Activated naive CD8-positive, alpha-beta T cell treated with anti-CD3 and anti-CD28 coated beads, Interleukin-2, amount 10 ng/mL, durations not matched to agents 7 days and 5 days (primary cell): ENCODE results near the gene NFIC. TPM values are rescaled to one million over a fixed set of nuclear protein-coding genes. Genes with fewer than 3 reads are reported as not detected.
A peak's percentile ranks its signal among the peaks of the same experiment; 100 is the strongest.

Experiments used
- ATAC-seq: fragments of 150-1000 bp; cut with Tn5 transposase; one replicate; pipeline ENCODE4 v1.10.0; 2021; ENCODE audit warnings: low read depth, moderate library complexity
- POLR2A ChIA-PET: fragments of 350-600 bp; sonication (Branson Sonifier 250); formaldehyde crosslinking; loops from one replicate; lab custom pipeline; 2021; ENCODE audit warnings: antibody characterized with exemption; lab: Charles Lee
- DNase-seq: peaks from one replicate; pipeline ENCODE4 v3.0.0; 2021
- H3K27ac Mint-ChIP-seq: one replicate; pipeline ENCODE4 v1.8.0; 2022; ENCODE audit warnings: mild to moderate bottlenecking, mixed read lengths
- H3K27me3 Mint-ChIP-seq: one replicate; pipeline ENCODE4 v1.8.0; 2022; ENCODE audit warnings: mild to moderate bottlenecking, moderate library complexity, mixed read lengths
- H3K36me3 Mint-ChIP-seq: one replicate; pipeline ENCODE4 v1.8.0; 2021; ENCODE audit warnings: mild to moderate bottlenecking, mixed read lengths
- H3K4me1 Mint-ChIP-seq: one replicate; pipeline ENCODE4 v1.8.0; 2021; ENCODE audit warnings: mixed read lengths
- H3K4me3 Mint-ChIP-seq: one replicate; pipeline ENCODE4 v1.8.0; 2022; ENCODE audit warnings: mild to moderate bottlenecking, moderate library complexity, mixed read lengths
- H3K9me3 Mint-ChIP-seq: one replicate; pipeline ENCODE4 v1.8.0; 2021; ENCODE audit warnings: mixed read lengths
- total RNA-seq, 2 experiments: library from RNA; stranded (reverse); gene quantifications; one replicate each; pipeline ENCODE4 v1.2.3, GENCODE V29; 2021

The NFIC gene
- total RNA-seq, 2 experiments from 2014 or later = 18.0 to 19.3 TPM

- no peak for DNase-seq
- Mint-ChIP-seq H3K4me3 (no peak overlapping the region), H3K27me3 (peaks cover 2% of the 10 kb centered on the region), H3K9me3 (peaks cover 2% of the 10 kb centered on the region), H3K4me1 (no peaks in the 10 kb centered on the region), H3K27ac (no peak overlapping the region), H3K36me3 (no peaks in the 10 kb centered on the region)
- ATAC-seq = no peak
- POLR2A ChIA-PET = interaction anchor here (0.6 kb wide), 1 partner anchor 299 kb away, joined by 4 read pairs; no protein-coding TSS in a partner anchor
These were observed 104.2 kb downstream of the NFIC start for GRCh38 chr19:3470500-3471128.

GRCh38 chr19:3471954-3472655, 105.7 kb downstream of the NFIC start:
- DNase-seq (peak; percentile 66), ATAC-seq (no peak)
- peaks cover 2% of the 10 kb centered on the region for H3K9me3 Mint-ChIP-seq
- H3K36me3 Mint-ChIP-seq = no peaks in the 10 kb centered on the region
- H3K4me3 Mint-ChIP-seq = no peak overlapping the region
- POLR2A ChIA-PET = interaction anchor here (0.6 kb wide), 2 partner anchors 33 to 54 kb away, joined by 3 to 4 read pairs; no protein-coding TSS in a partner anchor
- H3K27me3 Mint-ChIP-seq = peaks cover 2% of the 10 kb centered on the region
- no peaks in the 10 kb centered on the region for H3K4me1 Mint-ChIP-seq
- H3K27ac Mint-ChIP-seq = no peak overlapping the region

- ATAC-seq (no peak), DNase-seq (no peak)
- peaks cover 2% of the 10 kb centered on the region for H3K27me3 Mint-ChIP-seq
- POLR2A ChIA-PET = no interaction called here
- H3K9me3 Mint-ChIP-seq = no peaks in the 10 kb centered on the region
- no peak overlapping the region for H3K27ac Mint-ChIP-seq
- no peaks in the 10 kb centered on the region for H3K36me3 Mint-ChIP-seq
- H3K4me3 Mint-ChIP-seq = no peak overlapping the region
- H3K4me1 Mint-ChIP-seq = peaks cover 9% of the 10 kb centered on the region
These were observed 107.6 kb downstream of the NFIC start for GRCh38 chr19:3474010-3474409.

GRCh38 chr19:3474614-3475013, 108.2 kb downstream of the NFIC start:
- Mint-ChIP-seq H3K9me3 (no peaks in the 10 kb centered on the region), H3K27me3 (peaks cover 2% of the 10 kb centered on the region), H3K36me3 (no peaks in the 10 kb centered on the region), H3K4me3 (no peak overlapping the region), H3K27ac (no peak overlapping the region), H3K4me1 (peaks cover 15% of the 10 kb centered on the region)
- POLR2A ChIA-PET = no interaction called here
- DNase-seq (no peak), ATAC-seq (no peak)

- ATAC-seq = no peak
These were observed 109.1 kb downstream of the NFIC start for GRCh38 chr19:3475449-3475848.

GRCh38 chr19:3476830-3477229, 110.4 kb downstream of the NFIC start:
- ATAC-seq = no peak
- Mint-ChIP-seq H3K36me3 (no peaks in the 10 kb centered on the region), H3K27ac (no peak overlapping the region), H3K9me3 (no peaks in the 10 kb centered on the region), H3K27me3 (peaks cover 2% of the 10 kb centered on the region), H3K4me3 (no peak overlapping the region), H3K4me1 (peaks cover 16% of the 10 kb centered on the region)
- POLR2A ChIA-PET = interaction anchor here (0.6 kb wide), 1 partner anchor 190 kb away, joined by 3 read pairs; no protein-coding TSS in a partner anchor
- no peak for DNase-seq

More at GRCh38 chr19:3475449-3475848, 109.1 kb downstream of the NFIC start:
- peaks cover 16% of the 10 kb centered on the region for H3K4me1 Mint-ChIP-seq
- no peaks in the 10 kb centered on the region for H3K9me3 Mint-ChIP-seq
- H3K36me3 Mint-ChIP-seq = no peaks in the 10 kb centered on the region
- no peak overlapping the region for H3K4me3 Mint-ChIP-seq
- H3K27ac Mint-ChIP-seq = no peak overlapping the region
- POLR2A ChIA-PET = no interaction called here
- no peak for DNase-seq
- peaks cover 2% of the 10 kb centered on the region for H3K27me3 Mint-ChIP-seq

GRCh38 chr19:3477506-3477905, 111.1 kb downstream of the NFIC start:
- Mint-ChIP-seq H3K9me3 (no peaks in the 10 kb centered on the region), H3K36me3 (no peaks in the 10 kb centered on the region), H3K4me3 (no peak overlapping the region), H3K4me1 (peaks cover 16% of the 10 kb centered on the region), H3K27ac (no peak overlapping the region), H3K27me3 (peaks cover 2% of the 10 kb centered on the region)
- POLR2A ChIA-PET = interaction anchor here (0.6 kb wide), 2 partner anchors 191 to 345 kb away, joined by 3 to 4 read pairs; no protein-coding TSS in a partner anchor
- ATAC-seq (no peak), DNase-seq (no peak)

- peak overlapping the region; percentile 91 for H3K4me3 Mint-ChIP-seq
- H3K27ac Mint-ChIP-seq = peak overlapping the region; percentile 96
- no peak for ATAC-seq
- peaks cover 2% of the 10 kb centered on the region for H3K27me3 Mint-ChIP-seq
- no peaks in the 10 kb centered on the region for H3K9me3 Mint-ChIP-seq
- no peak for DNase-seq
- H3K4me1 Mint-ChIP-seq = peaks cover 16% of the 10 kb centered on the region
- POLR2A ChIA-PET = interaction anchor here (0.6 kb wide), 1 partner anchor 346 kb away, joined by 4 read pairs; no protein-coding TSS in a partner anchor
- no peaks in the 10 kb centered on the region for H3K36me3 Mint-ChIP-seq
These were observed 111.6 kb downstream of the NFIC start for GRCh38 chr19:3477951-3478350.

- H3K9me3 Mint-ChIP-seq = no peaks in the 10 kb centered on the region
- peaks cover 2% of the 10 kb centered on the region for H3K27me3 Mint-ChIP-seq
- POLR2A ChIA-PET = interaction anchor here (0.6 to 1.7 kb wide), 4 partner anchors 21 to 784 kb away, joined by 3 to 4 read pairs (median 3); no protein-coding TSS in a partner anchor
- DNase-seq (peak; percentile 58), ATAC-seq (peak; percentile 47)
- peak overlapping the region; percentile 91 for H3K4me3 Mint-ChIP-seq
- no peaks in the 10 kb centered on the region for H3K36me3 Mint-ChIP-seq
- peak overlapping the region; percentile 96 for H3K27ac Mint-ChIP-seq
- peaks cover 16% of the 10 kb centered on the region for H3K4me1 Mint-ChIP-seq
These were observed 112.2 kb downstream of the NFIC start for GRCh38 chr19:3478409-3479176.

GRCh38 chr19:3479177-3479833, 112.9 kb downstream of the NFIC start:
- Mint-ChIP-seq H3K9me3 (no peaks in the 10 kb centered on the region), H3K27ac (peak overlapping the region; percentile 96), H3K27me3 (no peaks in the 10 kb centered on the region), H3K4me3 (peak overlapping the region; percentile 91), H3K4me1 (peaks cover 16% of the 10 kb centered on the region), H3K36me3 (no peaks in the 10 kb centered on the region)
- peak; percentile 73 for DNase-seq
- POLR2A ChIA-PET = interaction anchor here (0.6 to 1.7 kb wide), 4 partner anchors 20 to 783 kb away, joined by 3 to 4 read pairs (median 3); no protein-coding TSS in a partner anchor
- ATAC-seq = peak; percentile 43

GRCh38 chr19:3479834-3480215, 113.4 kb downstream of the NFIC start:
- no peak for ATAC-seq
- H3K4me3 Mint-ChIP-seq = no peak overlapping the region
- H3K27ac Mint-ChIP-seq = no peak overlapping the region
- no peaks in the 10 kb centered on the region for H3K9me3 Mint-ChIP-seq
- POLR2A ChIA-PET = interaction anchor here (0.9 to 1.7 kb wide), 3 partner anchors 20 to 46 kb away, joined by 3 to 4 read pairs (median 3); no protein-coding TSS in a partner anchor
- H3K27me3 Mint-ChIP-seq = peaks cover 3% of the 10 kb centered on the region
- peaks cover 18% of the 10 kb centered on the region for H3K4me1 Mint-ChIP-seq
- H3K36me3 Mint-ChIP-seq = no peaks in the 10 kb centered on the region
- DNase-seq = no peak

GRCh38 chr19:3480383-3481091, 114.2 kb downstream of the NFIC start, which contains the start of gene SMIM24:
Gene SMIM24 (minus strand): TSS chr19:3480525. CDS start chr19:3480463, 62 bp downstream.
- H3K4me3 Mint-ChIP-seq = peak within 1 kb of the TSS; percentile 91
- POLR2A ChIA-PET = interaction anchor here (1.7 kb wide), 1 partner anchor 19 kb away, joined by 4 read pairs; no protein-coding TSS in a partner anchor
- peaks cover 20% of the 10 kb centered on the region for H3K4me1 Mint-ChIP-seq
- DNase-seq (no peak), ATAC-seq (no peak)
- peak within 1 kb of the TSS; percentile 96 for H3K27ac Mint-ChIP-seq
- H3K27me3 Mint-ChIP-seq = peaks cover 3% of the 10 kb centered on the region
- no peaks in the 10 kb centered on the region for H3K9me3 Mint-ChIP-seq
- H3K36me3 Mint-ChIP-seq = no peaks in the 10 kb centered on the region
